ENCODE measurements around the gene EQTN.

DNA sequence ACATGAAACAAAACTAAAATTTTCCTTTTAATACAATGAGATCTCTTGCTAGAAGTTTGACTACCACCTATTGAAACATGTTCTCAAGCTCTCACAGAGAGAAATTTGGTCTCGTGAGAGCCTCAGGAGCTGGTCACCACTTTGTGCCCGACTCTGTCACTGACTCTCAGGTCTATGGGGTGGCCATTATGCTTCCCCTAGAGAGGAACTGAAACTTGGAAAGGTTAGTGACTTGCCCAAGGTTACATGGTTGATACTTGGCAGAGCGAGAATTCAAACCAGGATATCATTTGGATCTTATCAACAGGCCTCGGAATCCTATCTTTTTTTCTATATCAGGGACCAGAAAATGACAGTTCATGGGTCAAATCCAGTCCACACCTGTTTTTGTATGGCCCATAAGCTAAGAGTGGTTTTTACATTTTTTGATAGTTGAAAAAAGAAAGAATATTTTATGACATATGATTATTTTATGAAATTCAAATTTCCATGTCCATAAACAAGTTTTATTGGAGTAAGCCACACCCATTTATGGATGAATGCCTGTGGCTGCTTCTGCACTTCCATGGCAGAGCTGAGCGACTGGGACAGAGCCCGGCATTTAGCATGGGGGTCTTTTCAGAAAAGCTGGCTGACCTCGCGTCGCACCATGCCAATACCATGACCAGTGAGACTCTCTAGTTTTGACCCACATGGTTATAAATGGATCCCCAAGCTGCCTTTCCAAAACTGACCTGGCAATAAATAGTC lies 44.8 kb upstream of the EQTN start:
- TF ChIP-seq, protein P1, sequence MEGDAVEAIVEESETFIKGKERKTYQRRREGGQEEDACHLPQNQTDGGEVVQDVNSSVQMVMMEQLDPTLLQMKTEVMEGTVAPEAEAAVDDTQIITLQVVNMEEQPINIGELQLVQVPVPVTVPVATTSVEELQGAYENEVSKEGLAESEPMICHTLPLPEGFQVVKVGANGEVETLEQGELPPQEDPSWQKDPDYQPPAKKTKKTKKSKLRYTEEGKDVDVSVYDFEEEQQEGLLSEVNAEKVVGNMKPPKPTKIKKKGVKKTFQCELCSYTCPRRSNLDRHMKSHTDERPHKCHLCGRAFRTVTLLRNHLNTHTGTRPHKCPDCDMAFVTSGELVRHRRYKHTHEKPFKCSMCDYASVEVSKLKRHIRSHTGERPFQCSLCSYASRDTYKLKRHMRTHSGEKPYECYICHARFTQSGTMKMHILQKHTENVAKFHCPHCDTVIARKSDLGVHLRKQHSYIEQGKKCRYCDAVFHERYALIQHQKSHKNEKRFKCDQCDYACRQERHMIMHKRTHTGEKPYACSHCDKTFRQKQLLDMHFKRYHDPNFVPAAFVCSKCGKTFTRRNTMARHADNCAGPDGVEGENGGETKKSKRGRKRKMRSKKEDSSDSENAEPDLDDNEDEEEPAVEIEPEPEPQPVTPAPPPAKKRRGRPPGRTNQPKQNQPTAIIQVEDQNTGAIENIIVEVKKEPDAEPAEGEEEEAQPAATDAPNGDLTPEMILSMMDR (IDR thresholded peaks at IDR 0.05): no peak
- no peak for TF ChIP-seq POLR2A (IDR thresholded peaks at IDR 0.05)

All from suprapubic skin (tissue), 3 donors.